GM18508 (cell line): ENCODE results near the gene ATP8A2.
"Not testable (repeated sequence)": the region's sequence is repeated elsewhere in the genome, so short reads cannot be mapped to it uniquely, and the experiment has no call there.

Experiments
- ATAC-seq: cut with Tn5 transposase; IDR thresholded peaks from one replicate; pipeline ENCODE4 v1.9.1; 2021; ENCODE audit warnings: moderate number of reproducible peaks; ENCODE audit not compliant: insufficient read depth, unreplicated experiment

Gene ATP8A2

DNA sequence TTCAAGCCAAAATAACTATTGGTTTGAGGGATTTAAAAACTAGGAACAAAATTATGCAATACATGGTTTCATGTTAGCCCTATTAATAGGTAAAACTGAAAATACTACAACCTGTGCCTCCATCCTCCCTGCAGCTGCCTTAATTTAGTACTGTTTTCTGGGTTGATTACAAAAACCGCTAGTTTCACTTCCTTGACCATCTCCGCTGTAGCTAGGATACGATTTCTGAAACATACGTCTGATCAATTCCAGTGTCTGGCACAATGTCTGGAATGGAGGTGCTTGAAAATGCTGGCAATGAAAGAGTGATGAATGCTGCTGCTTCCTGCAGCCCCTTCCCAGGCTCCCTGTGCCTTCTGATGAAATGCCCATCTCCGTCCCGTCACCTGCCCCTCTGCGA is 406.6 kb downstream of the ATP8A2 start:
- ATAC-seq: no peak

DNA sequence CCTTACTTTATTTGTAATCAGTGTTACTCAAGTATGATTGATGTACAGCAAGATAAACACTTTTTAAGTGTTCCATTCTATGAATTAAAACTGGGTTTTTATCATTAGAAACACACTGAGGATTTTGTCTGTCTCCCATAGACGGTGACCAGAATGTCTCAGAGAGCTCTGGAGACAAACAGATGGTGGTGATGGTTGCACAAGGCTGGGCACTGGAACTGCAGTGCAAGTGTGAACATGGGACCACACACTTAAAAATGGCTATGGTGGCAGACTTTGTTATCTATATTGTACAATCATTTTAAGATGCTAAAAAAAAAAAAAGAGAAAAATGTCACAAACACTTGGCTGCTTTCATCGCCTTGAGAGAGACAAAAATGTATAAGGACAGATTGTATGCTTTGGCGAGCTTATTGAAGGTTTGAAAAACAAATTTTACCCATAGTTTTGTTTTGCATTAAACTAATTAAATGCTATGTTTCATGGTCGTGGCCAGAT is 407.1 kb downstream of the ATP8A2 start:
- ATAC-seq: no peak

DNA sequence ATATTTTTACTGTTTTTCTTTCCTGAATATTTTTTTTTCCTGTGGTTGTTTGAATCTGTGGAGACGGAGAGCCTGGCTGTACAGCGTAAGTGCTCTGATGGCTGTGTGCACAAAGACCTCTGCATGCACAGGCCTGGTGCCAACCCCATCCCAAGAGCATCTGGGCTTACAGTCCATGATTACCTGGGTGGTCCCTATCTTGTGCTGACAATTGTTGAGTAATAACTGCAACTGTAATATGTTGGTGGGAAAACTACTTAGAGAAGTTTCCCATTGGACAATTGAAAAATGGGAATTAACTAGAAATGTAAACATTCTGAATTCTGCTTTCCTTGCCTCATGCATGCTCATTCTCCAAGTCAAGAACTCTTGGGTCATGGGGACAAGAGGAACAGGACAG is 411.3 kb downstream of the ATP8A2 start:
- no peak for ATAC-seq

DNA sequence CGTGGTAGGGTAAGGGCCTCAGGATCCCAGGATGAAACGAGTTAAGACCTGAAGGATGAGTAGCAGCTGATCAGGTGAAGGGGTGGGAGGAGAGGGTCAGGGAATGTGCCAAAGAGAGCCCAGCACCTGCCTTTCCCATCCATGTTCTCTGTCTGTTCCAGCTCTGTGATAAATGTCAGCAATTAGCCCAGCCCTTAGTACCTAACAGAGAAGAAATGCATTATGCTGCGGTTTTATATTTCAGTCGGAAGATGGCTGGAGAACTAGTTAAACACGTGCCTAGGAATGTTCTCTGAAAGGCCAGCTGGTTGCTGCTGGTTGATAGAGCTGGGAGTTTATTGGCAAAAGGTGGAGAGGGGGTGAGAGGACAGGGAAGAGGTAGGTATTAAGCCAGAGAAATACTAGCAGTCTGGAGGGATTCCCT is 411.8 kb downstream of the ATP8A2 start:
- no peak for ATAC-seq

DNA sequence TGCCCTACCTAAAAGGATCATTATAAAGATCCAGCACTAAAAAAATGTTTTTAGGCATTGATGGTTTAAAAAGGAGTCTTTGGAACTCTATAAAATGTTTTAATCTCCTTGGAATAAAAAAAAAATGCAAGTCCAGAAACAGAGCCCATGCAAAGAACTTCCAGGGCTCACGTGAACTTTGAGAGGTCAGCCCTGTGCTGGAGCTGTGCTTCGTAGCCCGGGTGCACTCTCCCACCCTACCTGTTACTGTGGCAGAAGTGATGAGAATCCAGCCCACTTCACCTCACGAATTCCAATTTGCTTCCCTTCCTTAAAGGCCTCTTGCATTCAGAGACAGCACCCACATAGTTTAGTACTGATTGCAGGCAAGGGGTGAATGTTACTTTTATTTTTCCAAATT is 412.3 kb downstream of the ATP8A2 start:
- ATAC-seq: no peak

DNA sequence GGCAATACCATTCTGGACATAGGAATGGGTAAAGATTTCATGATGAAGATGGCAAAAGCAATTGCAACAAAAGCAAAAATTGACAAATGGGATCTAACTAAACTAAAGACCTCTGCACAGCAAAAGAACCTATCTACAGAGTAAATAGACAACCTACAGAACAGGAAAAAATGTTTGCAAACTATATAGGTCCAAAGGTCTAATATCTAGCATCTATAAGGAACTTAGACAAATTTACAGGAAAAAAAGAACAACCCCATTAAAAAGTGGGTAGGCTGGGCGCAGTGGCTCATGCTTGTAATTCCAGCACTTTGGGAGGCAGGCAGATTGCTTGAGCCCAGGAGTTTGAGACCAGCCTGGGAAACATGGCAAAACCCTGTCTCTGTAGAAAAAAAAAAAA is 418.4 kb downstream of the ATP8A2 start:
- ATAC-seq: not testable (repeated sequence)

DNA sequence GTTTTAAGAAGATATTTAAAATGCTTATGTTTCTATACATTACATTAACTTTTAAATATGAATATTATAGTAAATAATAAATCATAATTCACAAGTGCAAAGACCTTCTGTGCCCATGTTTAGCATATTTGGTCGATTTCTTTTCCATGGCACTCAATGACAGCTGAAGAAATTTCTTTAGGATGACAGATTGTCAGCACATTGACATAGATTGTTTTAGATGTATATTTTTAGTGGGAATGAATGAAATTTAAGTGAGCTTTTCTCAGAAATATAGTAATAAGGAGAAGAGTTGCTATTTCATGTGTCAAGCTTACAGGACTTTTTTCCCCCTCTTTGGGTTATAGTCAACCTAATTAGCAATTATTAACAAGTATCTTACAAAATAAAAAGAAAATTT is 423.5 kb downstream of the ATP8A2 start:
- ATAC-seq: no peak

DNA sequence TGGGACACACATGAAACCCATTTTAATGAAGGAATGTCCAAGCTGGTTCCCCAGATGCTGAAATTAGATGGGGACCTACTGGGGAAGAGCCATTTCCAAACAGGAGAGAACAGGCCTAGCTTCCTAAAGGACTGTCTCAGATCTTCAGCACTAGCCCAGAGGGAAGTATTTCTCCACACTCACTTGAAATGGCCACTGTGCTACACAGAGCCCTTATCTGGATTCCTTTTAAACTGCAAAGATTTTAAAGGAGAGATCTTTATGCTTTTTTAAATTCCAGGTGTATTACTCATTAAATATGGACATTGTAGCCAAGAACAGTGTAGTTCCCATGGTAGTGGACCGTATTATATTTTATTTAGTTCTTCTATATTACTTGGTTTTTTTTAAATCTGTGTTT is 424.7 kb downstream of the ATP8A2 start:
- ATAC-seq: no peak

DNA sequence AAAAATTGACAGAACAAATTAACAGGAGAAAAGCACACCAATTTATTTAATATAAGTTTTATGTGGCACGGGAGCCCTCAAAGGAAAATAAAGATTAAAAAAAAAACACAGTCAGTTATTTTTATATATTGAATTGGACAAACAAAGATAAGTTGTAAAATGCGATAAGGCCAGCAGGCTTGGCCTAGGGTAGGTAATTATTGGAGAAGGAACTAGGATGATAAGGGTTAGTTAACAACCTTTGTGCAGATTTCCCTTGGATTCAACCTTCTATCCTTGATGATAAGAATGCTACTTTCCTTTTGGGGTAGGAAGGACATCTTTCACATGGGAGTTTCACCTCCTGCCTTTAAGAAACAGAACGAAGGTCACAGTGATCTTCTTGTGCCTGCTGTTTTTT is 427.2 kb downstream of the ATP8A2 start:
- no peak for ATAC-seq

DNA sequence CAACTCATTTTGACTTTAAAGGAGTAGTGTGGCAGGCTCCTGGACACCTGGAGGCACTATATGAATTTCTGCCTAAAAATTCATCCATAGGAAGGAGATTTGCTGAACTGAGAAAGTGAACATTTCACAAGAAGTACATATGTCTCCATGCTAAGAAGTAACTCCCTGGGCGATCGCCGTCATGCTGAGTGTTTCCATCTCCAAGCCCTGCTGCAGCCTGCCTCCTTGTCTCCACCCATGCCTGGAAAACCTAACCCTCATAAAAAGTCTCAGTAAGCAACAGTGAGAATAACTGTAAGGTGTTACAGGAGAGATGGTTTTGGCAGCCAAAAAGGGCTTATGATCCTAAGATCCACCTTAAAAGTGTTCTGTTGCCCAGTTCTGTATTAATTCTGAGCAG is 428.7 kb downstream of the ATP8A2 start:
- no peak for ATAC-seq

DNA sequence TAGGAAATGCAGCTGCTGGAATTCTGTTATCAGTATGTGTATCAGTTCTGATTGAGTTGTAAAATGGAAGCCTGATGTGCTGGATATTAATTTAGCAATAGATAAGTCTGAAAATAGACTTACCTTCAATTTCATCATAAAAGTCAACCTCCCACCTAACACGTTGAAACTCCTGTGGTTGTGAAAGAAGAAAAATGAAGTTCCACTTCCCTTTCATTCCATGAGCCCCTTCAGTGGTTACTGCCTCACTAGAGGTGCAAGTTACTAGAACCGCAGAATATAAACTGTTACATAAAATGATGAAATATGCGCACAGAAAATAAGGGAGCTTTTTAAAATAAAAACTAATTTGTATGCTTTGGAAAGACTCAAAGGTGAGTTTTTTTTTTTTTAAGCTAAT is 430.8 kb downstream of the ATP8A2 start:
- ATAC-seq: no peak

DNA sequence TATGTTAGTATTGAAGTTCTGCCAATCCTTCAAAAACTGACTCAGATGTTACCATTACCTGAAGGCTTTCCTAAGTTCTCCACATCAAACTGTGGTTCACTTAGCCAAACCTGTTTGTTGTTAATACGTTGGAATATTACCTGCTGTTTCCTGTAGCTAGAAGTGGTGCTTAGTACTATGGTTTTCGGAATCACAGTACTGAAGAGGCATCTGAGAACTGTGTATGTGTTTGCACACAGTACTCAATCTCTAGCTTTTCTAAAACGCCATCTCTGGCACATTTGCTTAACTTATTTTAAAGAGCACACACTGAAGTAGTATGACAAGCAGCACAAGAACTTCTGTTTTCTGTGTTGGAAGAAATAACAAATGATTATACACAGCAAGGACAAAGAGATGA is 431.9 kb downstream of the ATP8A2 start:
- ATAC-seq: no peak

DNA sequence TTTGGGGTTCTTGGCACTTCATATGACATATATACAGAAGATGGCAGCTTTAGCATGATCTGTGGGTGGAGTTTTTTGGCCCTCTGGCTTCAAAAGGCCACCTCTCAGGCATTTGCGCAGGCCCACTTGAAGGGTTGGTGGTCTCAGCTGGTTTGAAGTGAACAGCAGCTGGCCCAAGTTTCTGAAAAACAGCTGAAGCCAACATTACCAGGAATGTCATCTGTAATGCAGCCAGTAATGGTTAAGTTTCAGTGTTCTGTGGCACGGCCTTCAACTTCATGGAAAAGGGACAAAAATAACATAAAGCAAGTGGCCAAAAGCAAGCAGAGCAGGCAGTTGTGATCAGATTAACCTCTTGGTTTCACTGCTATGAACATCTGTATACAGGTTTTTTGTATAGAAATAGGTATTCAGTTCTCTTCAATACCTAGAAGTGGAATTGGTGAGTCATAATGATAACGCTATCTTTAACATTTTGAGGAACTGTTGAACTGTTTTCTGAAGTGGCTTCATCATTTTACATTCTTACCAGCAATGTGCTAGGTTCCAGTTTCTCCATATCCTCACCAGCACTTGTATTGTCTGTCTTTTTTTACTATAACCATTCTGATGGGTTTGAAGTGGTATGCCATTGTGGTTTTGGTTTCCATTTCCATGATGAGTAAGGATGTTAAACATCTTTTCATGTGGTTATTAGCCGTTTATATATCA is 434.6 kb downstream of the ATP8A2 start:
- no peak for ATAC-seq

DNA sequence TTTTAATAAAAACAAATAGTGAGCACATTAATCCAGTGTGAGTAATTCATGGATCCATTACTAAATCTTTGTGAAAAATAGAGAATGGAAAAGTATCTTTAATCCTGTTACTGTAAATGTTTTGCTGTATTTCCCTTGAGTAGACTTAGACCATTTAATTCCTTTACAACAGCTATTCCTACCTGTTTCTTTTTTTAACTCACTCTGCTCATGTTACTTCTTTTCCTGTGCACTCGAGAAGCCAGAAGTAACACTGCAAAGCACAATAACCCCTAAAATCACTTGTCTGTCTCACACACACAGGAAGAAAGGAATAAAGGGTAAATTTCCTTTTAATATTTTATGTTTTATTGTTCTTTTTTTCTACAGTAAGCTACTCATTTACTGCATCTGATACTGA is 435.8 kb downstream of the ATP8A2 start:
- ATAC-seq: no peak

DNA sequence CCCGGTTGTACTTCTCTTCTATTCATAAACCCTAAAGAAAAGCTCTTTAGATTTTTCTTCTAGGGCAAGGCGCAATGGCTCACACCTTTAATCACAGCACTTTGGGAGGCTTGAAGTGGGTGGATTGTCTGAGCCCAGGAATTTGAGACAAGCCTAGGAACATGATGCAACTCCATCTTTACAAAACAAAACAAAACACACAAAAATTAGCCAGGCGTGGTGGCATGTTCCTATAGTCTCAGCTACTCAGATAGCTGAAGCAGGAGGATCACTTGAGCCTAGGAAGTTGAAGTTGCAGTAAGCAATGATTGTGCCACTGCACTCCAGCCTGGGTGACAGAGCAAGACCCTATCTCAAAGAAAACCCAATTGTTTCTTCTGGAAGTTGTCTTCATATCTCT is 439.7 kb downstream of the ATP8A2 start:
- no peak for ATAC-seq

DNA sequence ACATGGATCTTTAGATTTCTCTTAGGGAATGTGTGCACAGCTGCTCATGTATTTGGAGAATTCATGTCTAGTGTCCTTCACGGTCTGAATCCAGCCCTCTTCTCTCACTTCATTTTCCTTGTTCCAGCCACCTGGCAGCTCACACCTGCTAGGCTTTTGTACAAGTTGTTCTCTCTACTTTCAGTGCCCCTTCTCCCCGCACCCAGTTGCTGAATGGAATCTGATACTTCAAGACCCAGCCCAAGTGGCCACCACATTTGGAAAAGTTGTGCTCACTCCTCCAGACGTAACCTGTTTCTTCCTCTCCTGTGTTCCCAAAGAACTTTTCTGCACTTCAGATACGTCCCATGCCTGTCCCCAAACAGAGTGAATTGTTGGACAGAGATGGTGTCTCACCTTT is 444.5 kb downstream of the ATP8A2 start:
- no peak for ATAC-seq

DNA sequence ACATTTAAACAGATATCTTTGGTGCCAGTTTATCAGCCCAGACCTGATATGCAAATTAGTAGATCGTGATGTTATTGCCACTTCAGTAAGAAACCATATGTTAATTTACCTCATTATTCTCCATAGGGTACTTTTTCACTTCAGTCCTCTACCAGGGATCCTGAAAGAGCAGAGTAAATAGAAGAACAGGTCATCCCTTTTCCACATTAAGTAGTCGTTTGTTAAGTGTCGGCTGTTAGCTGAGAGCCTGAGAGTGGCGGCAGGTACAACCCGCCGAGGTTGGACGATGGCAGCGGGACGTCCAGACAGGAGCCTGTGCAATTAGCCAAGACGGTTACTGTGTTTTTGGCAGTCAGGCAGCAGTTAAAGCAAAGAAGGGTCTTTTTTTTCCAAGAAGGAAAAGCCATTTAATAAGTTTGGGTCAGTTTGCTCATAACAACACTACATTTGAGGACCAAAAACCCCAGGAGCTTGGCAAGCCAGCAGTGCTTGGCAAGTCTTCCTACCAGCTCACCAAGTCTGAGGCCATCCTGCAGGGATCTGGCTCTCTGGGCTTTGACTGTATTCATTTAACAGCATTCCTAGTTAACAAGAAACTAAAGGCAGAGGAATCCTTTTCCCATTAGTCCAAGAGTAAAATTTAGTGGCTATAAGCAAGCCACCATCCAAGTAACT is 448.2 kb downstream of the ATP8A2 start:
- ATAC-seq: no peak

DNA sequence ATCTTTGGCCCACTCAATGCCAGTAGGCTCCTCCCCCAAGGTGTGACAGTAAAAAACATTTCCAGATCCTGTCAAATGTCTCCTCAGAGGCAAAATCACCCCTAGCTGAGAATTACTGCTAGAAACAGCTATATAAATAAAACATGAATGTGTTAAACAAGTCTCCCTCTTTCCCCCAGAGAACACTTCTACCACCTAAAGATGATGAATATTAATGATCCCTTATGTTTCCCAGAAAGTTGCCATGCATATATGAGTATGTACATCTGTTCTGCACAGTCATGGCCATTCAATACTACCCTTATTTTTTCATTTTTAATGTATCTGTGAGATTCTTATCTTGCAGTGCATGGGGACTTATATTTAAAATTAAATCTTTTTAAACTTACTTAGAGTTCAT is 450.0 kb downstream of the ATP8A2 start:
- no peak for ATAC-seq

DNA sequence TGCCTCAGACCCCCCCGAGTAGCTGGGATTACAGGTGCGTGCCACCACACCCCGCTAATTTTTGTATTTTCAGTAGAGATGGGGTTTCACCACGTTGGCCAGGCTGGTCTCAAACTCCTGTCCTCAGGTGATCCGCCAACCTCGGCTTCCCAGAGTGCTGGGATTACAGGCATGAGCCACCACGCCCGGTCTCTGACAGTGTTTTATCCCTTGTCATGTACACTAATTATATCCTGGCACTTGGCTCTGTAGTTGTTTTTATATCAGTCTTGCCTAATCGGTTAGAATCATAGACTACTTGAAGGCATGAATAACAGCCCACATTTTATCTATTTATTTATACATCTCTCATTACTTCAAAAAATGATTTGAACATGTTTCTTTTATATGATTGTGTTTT is 455.4 kb downstream of the ATP8A2 start:
- not testable (repeated sequence) for ATAC-seq

DNA sequence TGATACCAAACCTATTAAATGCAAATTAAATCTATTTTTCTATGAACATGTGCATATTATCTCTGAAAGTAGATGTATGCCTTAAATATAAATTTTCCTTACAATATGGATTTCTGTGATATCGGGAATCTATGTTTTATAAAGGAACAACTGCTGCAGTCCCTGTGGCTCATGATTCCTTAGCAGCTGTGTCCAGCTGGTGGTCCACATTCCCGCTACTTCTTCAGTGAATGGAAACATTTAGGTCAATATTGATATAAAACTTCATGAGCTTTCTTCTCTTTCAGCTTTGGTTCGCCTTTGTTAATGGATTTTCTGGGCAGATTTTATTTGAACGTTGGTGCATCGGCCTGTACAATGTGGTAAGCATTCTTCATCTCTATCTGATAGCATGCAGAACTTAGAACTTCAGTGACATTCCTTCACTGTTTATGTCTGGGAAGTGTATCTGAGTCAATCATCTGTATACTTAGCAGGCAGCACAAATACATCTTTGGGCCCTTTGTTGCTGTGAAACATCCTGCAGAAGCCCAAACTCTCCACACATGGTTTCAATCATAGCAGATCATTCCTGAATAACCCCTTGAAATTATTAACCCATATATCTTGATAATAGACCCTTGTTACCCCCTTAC is 456.2 kb downstream of the ATP8A2 start:
- no peak for ATAC-seq

DNA sequence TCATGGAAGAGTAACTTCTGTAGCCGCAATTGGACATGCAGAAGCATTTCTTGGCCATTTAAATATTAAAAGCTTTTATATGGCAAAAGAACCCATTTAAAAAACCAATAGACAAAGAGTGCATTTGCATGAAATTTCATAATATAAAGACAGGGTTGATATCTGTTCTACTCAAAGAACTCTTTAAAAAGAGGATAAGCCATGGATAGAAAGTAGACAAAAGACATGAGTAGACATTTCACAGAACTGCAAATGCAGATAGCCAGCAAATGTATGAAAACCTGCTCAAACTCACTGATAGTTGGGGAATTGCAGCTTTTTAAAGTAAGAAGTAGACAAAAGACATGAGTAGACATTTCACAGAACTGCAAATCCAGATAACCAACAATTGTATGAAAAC is 462.0 kb downstream of the ATP8A2 start:
- ATAC-seq: no peak
